Neural progenitor cell (in vitro differentiated cells): Measurements from ENCODE around the gene ZBED2. TPM values are rescaled to one million over a fixed set of nuclear protein-coding genes. Genes with fewer than 3 reads are reported as not detected.

Source experiments
- DNase-seq: peaks from one replicate; pipeline ENCODE4 v3.0.0-alpha.2; 2016; ENCODE audit warnings: low spot score
- H2AFZ ChIP-seq: fragments of 200-600 bp; sonication (generic); replicated peaks from 2 replicates; pipeline ENCODE4 v1.6.1; 2016; ENCODE audit warnings: antibody characterized with exemption
- H3F3A ChIP-seq: fragments of 200-600 bp; sonication (generic); 2 replicates; pipeline ENCODE4 v1.6.1; 2016; ENCODE audit warnings: antibody characterized with exemption, low read depth
- H3K27ac ChIP-seq: fragments of 200-600 bp; sonication (generic); 2 replicates; pipeline ENCODE4 v1.5.1; 2016; ENCODE audit warnings: mild to moderate bottlenecking
- H3K27me3 ChIP-seq: fragments of 200-600 bp; sonication (generic); 2 replicates; pipeline ENCODE4 v1.6.1; 2016; ENCODE audit warnings: mild to moderate bottlenecking, moderate library complexity
- H3K36me3 ChIP-seq: fragments of 200-600 bp; sonication (generic); 2 replicates; pipeline ENCODE4 v1.5.1; 2016
- H3K4me1 ChIP-seq: fragments of 200-600 bp; sonication (generic); 2 replicates; pipeline ENCODE4 v1.6.1; 2016; ENCODE audit warnings: mixed run types
- H3K4me2 ChIP-seq: fragments of 200-600 bp; sonication (generic); 2 replicates; pipeline ENCODE4 v1.6.1; 2016
- H3K4me3 ChIP-seq: fragments of 200-600 bp; sonication (generic); 2 replicates; pipeline ENCODE4 v1.5.1; 2016
- H3K79me2 ChIP-seq: fragments of 200-600 bp; sonication (generic); 2 replicates; pipeline ENCODE4 v1.6.1; 2016; ENCODE audit warnings: low read depth
- H3K9ac ChIP-seq: fragments of 200-600 bp; sonication (generic); 2 replicates; pipeline ENCODE4 v1.6.1; 2016
- H3K9me3 ChIP-seq: fragments of 200-600 bp; sonication (generic); 2 replicates; pipeline ENCODE4 v1.5.1; 2016; ENCODE audit warnings: low read depth
- H4K20me1 ChIP-seq: fragments of 200-600 bp; sonication (generic); 2 replicates; pipeline ENCODE4 v1.6.1; 2016; ENCODE audit warnings: low read depth
- H3K27ac Mint-ChIP-seq: 3 replicates; pipeline ENCODE4 v1.8.0; 2021; ENCODE audit warnings: mixed read lengths
- H3K27me3 Mint-ChIP-seq: 2 replicates; pipeline ENCODE4 v1.8.0; 2022; ENCODE audit warnings: low read depth, mild to moderate bottlenecking, inconsistent platforms, moderate library complexity, mixed read lengths; ENCODE audit not compliant: insufficient read depth
- H3K36me3 Mint-ChIP-seq: 3 replicates; pipeline ENCODE4 v1.8.0; 2021; ENCODE audit warnings: mixed read lengths
- H3K4me1 Mint-ChIP-seq: 3 replicates; pipeline ENCODE4 v1.8.0; 2021; ENCODE audit warnings: mixed read lengths
- H3K4me3 Mint-ChIP-seq: 3 replicates; pipeline ENCODE4 v1.8.0; 2021; ENCODE audit warnings: mild to moderate bottlenecking, moderate library complexity, mixed read lengths
- H3K9me3 Mint-ChIP-seq: 3 replicates; pipeline ENCODE4 v1.8.0; 2020; ENCODE audit warnings: mixed read lengths
- EZH2 ChIP-seq: fragments of 200-600 bp; sonication (generic); IDR thresholded peaks from 2 replicates; pipeline ENCODE4 v1.6.1; 2017; ENCODE audit warnings: antibody characterized with exemption, mild to moderate bottlenecking, moderate library complexity
- EZH2phosphoT487 ChIP-seq: fragments of 200-600 bp; sonication (generic); IDR thresholded peaks from 2 replicates; pipeline ENCODE4 v1.6.1; 2017; ENCODE audit warnings: antibody characterized with exemption
- total RNA-seq: library from RNA; depleted of rRNA; stranded (reverse); fragments of >200 nt; gene quantifications from 2 replicates; pipeline ENCODE4 v1.2.3, GENCODE V29; 2015; ENCODE audit warnings: low replicate concordance
- TF ChIP-seq, protein P1 (sequence below): fragments of 200-600 bp; sonication (generic); IDR thresholded peaks from 2 replicates; pipeline ENCODE4 v1.5.1; 2017; ENCODE audit warnings: antibody characterized with exemption, mild to moderate bottlenecking

The ZBED2 gene
- total RNA-seq, 1 donor from 2014 or later: not detected

DNA sequence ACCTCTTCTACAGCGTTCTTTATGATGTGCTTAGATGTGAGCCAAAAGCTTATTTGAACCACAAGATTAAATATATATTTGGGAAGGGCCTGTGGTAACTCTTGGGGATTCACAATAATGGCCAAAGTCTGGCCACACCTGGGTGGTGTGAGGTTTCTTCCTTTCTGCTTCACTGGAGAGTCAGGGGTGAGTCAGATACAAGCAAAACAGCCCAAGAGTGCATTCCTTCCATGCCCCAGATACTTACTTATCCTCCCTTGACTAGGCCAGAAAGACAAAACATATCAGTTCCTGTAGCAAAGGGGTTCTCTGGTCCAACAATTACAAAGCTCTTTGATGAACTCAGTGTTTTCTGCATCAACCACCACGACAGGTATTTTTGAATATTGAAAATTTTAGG lies 941 bp downstream of the ZBED2 start:
- no peak overlapping the region for H3K27ac Mint-ChIP-seq
- H2AFZ ChIP-seq: no peak overlapping the region
- H3K79me2 ChIP-seq: no peaks in the 10 kb centered on the region
- no peaks in the 10 kb centered on the region for H4K20me1 ChIP-seq
- no peak overlapping the region for H3K4me3 Mint-ChIP-seq
- no peaks in the 10 kb centered on the region for H3K27me3 ChIP-seq
- H3K27me3 Mint-ChIP-seq: peaks cover 2% of the 10 kb centered on the region
- H3K9me3 Mint-ChIP-seq: no peaks in the 10 kb centered on the region
- no peak overlapping the region for H3K4me3 ChIP-seq
- no peak overlapping the region for H3K27ac ChIP-seq
- DNase-seq: no peak
- no peak overlapping the region for H3K4me2 ChIP-seq
- no peaks in the 10 kb centered on the region for H3F3A ChIP-seq
- no peak overlapping the region for H3K9ac ChIP-seq
- TF ChIP-seq EZH2phosphoT487 (no peak), EZH2 (no peak)
- TF ChIP-seq, protein P1, sequence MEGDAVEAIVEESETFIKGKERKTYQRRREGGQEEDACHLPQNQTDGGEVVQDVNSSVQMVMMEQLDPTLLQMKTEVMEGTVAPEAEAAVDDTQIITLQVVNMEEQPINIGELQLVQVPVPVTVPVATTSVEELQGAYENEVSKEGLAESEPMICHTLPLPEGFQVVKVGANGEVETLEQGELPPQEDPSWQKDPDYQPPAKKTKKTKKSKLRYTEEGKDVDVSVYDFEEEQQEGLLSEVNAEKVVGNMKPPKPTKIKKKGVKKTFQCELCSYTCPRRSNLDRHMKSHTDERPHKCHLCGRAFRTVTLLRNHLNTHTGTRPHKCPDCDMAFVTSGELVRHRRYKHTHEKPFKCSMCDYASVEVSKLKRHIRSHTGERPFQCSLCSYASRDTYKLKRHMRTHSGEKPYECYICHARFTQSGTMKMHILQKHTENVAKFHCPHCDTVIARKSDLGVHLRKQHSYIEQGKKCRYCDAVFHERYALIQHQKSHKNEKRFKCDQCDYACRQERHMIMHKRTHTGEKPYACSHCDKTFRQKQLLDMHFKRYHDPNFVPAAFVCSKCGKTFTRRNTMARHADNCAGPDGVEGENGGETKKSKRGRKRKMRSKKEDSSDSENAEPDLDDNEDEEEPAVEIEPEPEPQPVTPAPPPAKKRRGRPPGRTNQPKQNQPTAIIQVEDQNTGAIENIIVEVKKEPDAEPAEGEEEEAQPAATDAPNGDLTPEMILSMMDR: no peak
- no peaks in the 10 kb centered on the region for H3K36me3 ChIP-seq
- H3K4me1 Mint-ChIP-seq: no peaks in the 10 kb centered on the region
- H3K4me1 ChIP-seq: no peaks in the 10 kb centered on the region
- H3K36me3 Mint-ChIP-seq: no peaks in the 10 kb centered on the region
- H3K9me3 ChIP-seq: no peaks in the 10 kb centered on the region

DNA sequence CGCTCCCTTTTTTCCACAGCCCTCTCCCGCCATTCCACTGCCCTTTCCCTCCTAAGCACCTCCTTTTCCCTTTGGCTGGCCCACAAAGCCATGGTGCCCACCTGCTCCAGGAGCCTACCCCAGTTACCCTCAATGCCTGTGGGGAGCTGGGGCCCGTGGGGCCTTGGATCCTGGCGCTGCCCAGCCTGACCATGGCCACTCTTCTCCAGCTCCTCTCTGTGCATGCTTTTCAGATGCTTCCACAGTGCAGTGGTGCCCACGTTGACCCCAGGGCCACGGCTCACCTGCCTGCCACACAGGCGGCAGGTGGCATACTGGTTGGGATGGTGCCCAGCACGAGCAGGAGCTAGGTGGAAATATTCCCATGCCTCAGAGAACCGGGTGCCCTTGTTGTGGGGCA lies 1.5 kb downstream of the ZBED2 start:
- no peaks in the 10 kb centered on the region for H3K4me1 Mint-ChIP-seq
- no peaks in the 10 kb centered on the region for H3K4me1 ChIP-seq
- no peak for DNase-seq
- H3K9ac ChIP-seq: no peak overlapping the region
- TF ChIP-seq EZH2phosphoT487 (no peak), EZH2 (no peak)
- TF ChIP-seq, protein P1: no peak
- H3K9me3 ChIP-seq: no peaks in the 10 kb centered on the region
- H2AFZ ChIP-seq: no peak overlapping the region
- H3K36me3 Mint-ChIP-seq: no peaks in the 10 kb centered on the region
- no peaks in the 10 kb centered on the region for H3K9me3 Mint-ChIP-seq
- no peak overlapping the region for H3K27ac ChIP-seq
- H3K4me2 ChIP-seq: no peak overlapping the region
- no peaks in the 10 kb centered on the region for H4K20me1 ChIP-seq
- H3K4me3 ChIP-seq: no peak overlapping the region
- no peak overlapping the region for H3K4me3 Mint-ChIP-seq
- no peaks in the 10 kb centered on the region for H3F3A ChIP-seq
- H3K36me3 ChIP-seq: no peaks in the 10 kb centered on the region
- no peaks in the 10 kb centered on the region for H3K27me3 ChIP-seq
- H3K27ac Mint-ChIP-seq: no peak overlapping the region
- no peaks in the 10 kb centered on the region for H3K79me2 ChIP-seq
- H3K27me3 Mint-ChIP-seq: peaks cover 2% of the 10 kb centered on the region

DNA sequence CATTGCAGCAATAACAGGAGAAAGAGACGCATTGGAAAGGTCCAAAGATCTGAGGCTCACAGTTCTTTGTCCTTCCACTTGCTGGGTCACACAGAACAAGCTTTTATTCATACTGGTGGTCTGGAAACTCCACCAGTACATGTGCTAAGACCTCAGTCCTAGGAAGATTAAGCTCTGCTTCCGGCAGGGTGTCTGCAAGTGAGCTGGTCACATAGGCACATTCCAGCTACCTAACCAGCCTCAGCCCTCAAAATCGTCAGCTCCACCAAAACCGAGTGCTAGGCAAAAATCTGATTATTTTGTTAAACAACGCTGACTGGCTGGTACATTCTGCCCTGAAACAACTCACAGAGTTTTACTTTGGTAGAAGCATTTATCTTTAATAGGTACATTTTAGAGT lies 2.2 kb downstream of the ZBED2 start:
- H3K4me1 Mint-ChIP-seq: no peaks in the 10 kb centered on the region
- Histone ChIP-seq H3K9me3 (no peaks in the 10 kb centered on the region), H3F3A (no peaks in the 10 kb centered on the region), H3K36me3 (no peaks in the 10 kb centered on the region), H3K27ac (no peak overlapping the region), H3K4me3 (no peak overlapping the region), H3K9ac (no peak overlapping the region), H4K20me1 (no peaks in the 10 kb centered on the region), H3K79me2 (no peaks in the 10 kb centered on the region), H3K4me1 (no peaks in the 10 kb centered on the region), H3K4me2 (no peak overlapping the region), H2AFZ (peak overlapping the region; percentile 46), H3K27me3 (no peaks in the 10 kb centered on the region)
- peak; percentile 4 for DNase-seq
- H3K27me3 Mint-ChIP-seq: peaks cover 2% of the 10 kb centered on the region
- no peaks in the 10 kb centered on the region for H3K36me3 Mint-ChIP-seq
- TF ChIP-seq EZH2phosphoT487 (no peak), EZH2 (no peak)
- TF ChIP-seq, protein P1: no peak
- H3K9me3 Mint-ChIP-seq: no peaks in the 10 kb centered on the region
- no peak overlapping the region for H3K4me3 Mint-ChIP-seq
- H3K27ac Mint-ChIP-seq: no peak overlapping the region

DNA sequence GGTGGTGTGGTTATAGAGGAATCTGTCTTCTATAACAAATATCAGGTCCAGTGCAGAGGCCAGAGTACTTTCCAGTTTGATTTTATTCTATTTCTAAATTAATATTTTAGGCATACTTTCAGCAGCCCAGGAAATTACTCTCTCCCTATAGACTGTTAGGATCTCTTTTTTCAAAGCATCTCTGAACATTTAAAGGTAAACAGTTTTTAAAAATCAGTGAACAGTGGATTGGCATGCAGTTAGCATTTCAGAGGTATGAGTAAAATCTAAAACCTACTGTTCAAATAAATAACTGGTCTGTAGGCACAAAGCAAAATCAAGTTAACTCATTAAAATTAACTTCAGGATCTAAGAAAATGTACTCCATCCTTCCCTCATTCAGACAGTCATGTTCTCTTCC lies 3.0 kb downstream of the ZBED2 start:
- H3K4me2 ChIP-seq: no peak overlapping the region
- no peaks in the 10 kb centered on the region for H3F3A ChIP-seq
- no peak overlapping the region for H3K4me3 Mint-ChIP-seq
- H3K27ac ChIP-seq: no peak overlapping the region
- no peaks in the 10 kb centered on the region for H3K36me3 Mint-ChIP-seq
- no peaks in the 10 kb centered on the region for H3K4me1 ChIP-seq
- H3K9me3 Mint-ChIP-seq: no peaks in the 10 kb centered on the region
- no peak for DNase-seq
- no peaks in the 10 kb centered on the region for H4K20me1 ChIP-seq
- H3K9me3 ChIP-seq: no peaks in the 10 kb centered on the region
- H3K36me3 ChIP-seq: no peaks in the 10 kb centered on the region
- H3K4me3 ChIP-seq: no peak overlapping the region
- no peak overlapping the region for H3K27ac Mint-ChIP-seq
- no peak overlapping the region for H2AFZ ChIP-seq
- no peak overlapping the region for H3K9ac ChIP-seq
- no peaks in the 10 kb centered on the region for H3K79me2 ChIP-seq
- H3K27me3 ChIP-seq: no peaks in the 10 kb centered on the region
- H3K4me1 Mint-ChIP-seq: no peaks in the 10 kb centered on the region
- TF ChIP-seq EZH2: no peak
- TF ChIP-seq, protein P1: no peak
- no peak for TF ChIP-seq EZH2phosphoT487
- peaks cover 2% of the 10 kb centered on the region for H3K27me3 Mint-ChIP-seq
